HEK293T (cell line): ENCODE measurements around the gene KIF26B.

Source experiments
- FOXM1 ChIP-seq: fragments of 450-650 bp; IDR thresholded peaks from 2 replicates; pipeline ENCODE4 v1.6.1; 2017; ENCODE audit warnings: mild to moderate bottlenecking, borderline replicate concordance
- SP1 ChIP-seq: fragments of 450-650 bp; IDR thresholded peaks from 2 replicates; pipeline ENCODE4 v1.6.1; 2017
- TARDBP ChIP-seq: fragments of 450-650 bp; IDR thresholded peaks from 2 replicates; pipeline ENCODE4 v1.6.1; 2016

- TF ChIP-seq SP1 (no peak), FOXM1 (no peak), TARDBP (no peak)
Measured at GRCh38 chr1:245690156-245690690, 535.4 kb downstream of the KIF26B start.
